Hepatocyte (in vitro differentiated cells): ENCODE data around the gene MOGAT1.

Source experiments
- EZH2 ChIP-seq: fragments of 200-600 bp; sonication (generic); IDR thresholded peaks from 2 replicates; pipeline ENCODE4 v1.6.1; 2016; ENCODE audit warnings: antibody characterized with exemption, mild to moderate bottlenecking, borderline replicate concordance
- EZH2phosphoT487 ChIP-seq: fragments of 200-600 bp; sonication (generic); IDR thresholded peaks from one replicate; pipeline ENCODE4 v1.6.1; 2018; ENCODE audit warnings: antibody characterized with exemption, mild to moderate bottlenecking, low read depth, moderate library complexity; ENCODE audit not compliant: unreplicated experiment, severe bottlenecking
- TF ChIP-seq, protein P1 (sequence below): fragments of 200-600 bp; sonication (generic); IDR thresholded peaks from 2 replicates; pipeline ENCODE4 v1.5.1; 2016; ENCODE audit warnings: antibody characterized with exemption, mild to moderate bottlenecking; ENCODE audit not compliant: poor library complexity

DNA sequence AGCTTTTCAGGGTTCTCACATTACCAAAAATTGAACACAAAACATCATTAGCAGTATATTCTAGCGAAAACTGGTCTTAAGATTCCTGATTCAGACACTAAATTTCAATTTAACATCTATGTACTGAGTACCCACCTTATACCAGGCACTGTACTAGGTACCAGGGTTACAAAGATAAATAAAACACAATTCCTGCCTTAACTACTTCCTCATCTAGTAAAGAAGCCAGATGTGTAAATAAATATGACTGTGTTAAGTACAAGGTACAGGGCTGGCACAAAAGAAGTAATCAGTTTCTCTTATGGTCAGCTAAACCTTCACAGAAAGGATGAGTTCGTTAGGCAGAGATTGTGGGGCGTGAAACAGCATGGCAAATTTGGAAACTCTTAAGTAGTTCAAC lies 21.7 kb upstream of the MOGAT1 start:
- TF ChIP-seq EZH2phosphoT487 (no peak), EZH2 (no peak)
- TF ChIP-seq, protein P1, sequence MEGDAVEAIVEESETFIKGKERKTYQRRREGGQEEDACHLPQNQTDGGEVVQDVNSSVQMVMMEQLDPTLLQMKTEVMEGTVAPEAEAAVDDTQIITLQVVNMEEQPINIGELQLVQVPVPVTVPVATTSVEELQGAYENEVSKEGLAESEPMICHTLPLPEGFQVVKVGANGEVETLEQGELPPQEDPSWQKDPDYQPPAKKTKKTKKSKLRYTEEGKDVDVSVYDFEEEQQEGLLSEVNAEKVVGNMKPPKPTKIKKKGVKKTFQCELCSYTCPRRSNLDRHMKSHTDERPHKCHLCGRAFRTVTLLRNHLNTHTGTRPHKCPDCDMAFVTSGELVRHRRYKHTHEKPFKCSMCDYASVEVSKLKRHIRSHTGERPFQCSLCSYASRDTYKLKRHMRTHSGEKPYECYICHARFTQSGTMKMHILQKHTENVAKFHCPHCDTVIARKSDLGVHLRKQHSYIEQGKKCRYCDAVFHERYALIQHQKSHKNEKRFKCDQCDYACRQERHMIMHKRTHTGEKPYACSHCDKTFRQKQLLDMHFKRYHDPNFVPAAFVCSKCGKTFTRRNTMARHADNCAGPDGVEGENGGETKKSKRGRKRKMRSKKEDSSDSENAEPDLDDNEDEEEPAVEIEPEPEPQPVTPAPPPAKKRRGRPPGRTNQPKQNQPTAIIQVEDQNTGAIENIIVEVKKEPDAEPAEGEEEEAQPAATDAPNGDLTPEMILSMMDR, result no peak
